HCT116 (cell line): ENCODE measurements around the gene DMD. TPM values are rescaled to one million over a fixed set of nuclear protein-coding genes. Genes with fewer than 3 reads are reported as not detected.

ENCODE experiments used
- ATAC-seq: fragments of 200-7000 bp; cut with Tn5 transposase; 2 replicates; pipeline ENCODE4 v1.9.1; 2020; ENCODE audit warnings: mild to moderate bottlenecking, moderate library complexity
- BruUV-seq: library from RNA; stranded (reverse); fragments of 400-500 nt; replicated peaks from 2 replicates; lab custom pipeline; 2021; lab: Mats Ljungman, UMichigan
- CTCF ChIA-PET: fragments of 300-600 bp; sonication (Branson Sonifier 250); formaldehyde crosslinking; loops from one replicate; lab custom pipeline; 2021; ENCODE audit warnings: antibody characterized with exemption; lab: Charles Lee
- POLR2A ChIA-PET: fragments of 300-600, 350-600 bp; sonication (Branson Sonifier 250); formaldehyde crosslinking; loops from one replicate; lab custom pipeline; 2021; ENCODE audit warnings: antibody characterized with exemption; lab: Charles Lee
- RAD21 ChIA-PET, 2 experiments: fragments of 300-600 bp; sonication (Branson Sonifier 250); formaldehyde crosslinking; loops; one replicate each; lab custom pipeline; 2023; ENCODE audit warnings: low total read pairs in 2 of 2; ENCODE audit not compliant: uncharacterized antibody in 2 of 2, unreplicated experiment in 2 of 2, low non-redundant PET in 1 of 2; lab: Charles Lee
- DNase-seq: peaks from one replicate; pipeline ENCODE4 v3.0.0-alpha.2; 2010; ENCODE audit warnings: low read depth, low spot score
- H2AFZ ChIP-seq: fragments of 200-600 bp; shearing (Covaris generic), sonication (generic); 2 replicates; pipeline ENCODE4 v1.6.1; 2017; ENCODE audit warnings: low read depth, mixed run types, mixed read lengths, antibody characterized with exemption, low read length; ENCODE audit not compliant: poor library complexity, severe bottlenecking
- H3K27ac ChIP-seq: 2 replicates; pipeline ENCODE4 v1.5.1; 2012; ENCODE audit warnings: low read depth, low read length
- H3K27me3 ChIP-seq: fragments of 200-600 bp; sonication (generic); 2 replicates; pipeline ENCODE4 v1.6.1; 2016; ENCODE audit warnings: mixed run types, low read length, mixed read lengths; ENCODE audit not compliant: insufficient read depth
- H3K36me3 ChIP-seq, 2 experiments: fragments of 200-500 bp in 1 of 2; fragments of 200-600 bp in 1 of 2; sonication (Bioruptor generic) in 1 of 2; sonication (generic) in 1 of 2; 2 replicates each; pipeline versions ENCODE4 v1.5.1 to v1.6.1; 2014 to 2016; ENCODE audit warnings: low read length in 2 of 2, inconsistent platforms in 1 of 2, mixed read lengths in 1 of 2, mixed run types in 1 of 2; ENCODE audit not compliant: insufficient read depth in 2 of 2, control insufficient read depth in 1 of 2
- H3K4me1 ChIP-seq, 2 experiments: fragments of 200-600 bp in 1 of 2; sonication (generic) in 1 of 2; 2 replicates each; pipeline versions ENCODE4 v1.5.1 to v1.6.1; 2012 to 2017; ENCODE audit warnings: low read length in 2 of 2, inconsistent platforms in 1 of 2, mild to moderate bottlenecking in 1 of 2, mixed read lengths in 1 of 2, mixed run types in 1 of 2, moderate library complexity in 1 of 2; ENCODE audit not compliant: insufficient read depth in 2 of 2, control insufficient read depth in 1 of 2
- H3K4me2 ChIP-seq: fragments of 200-600 bp; sonication (generic); 2 replicates; pipeline ENCODE4 v1.6.1; 2017; ENCODE audit warnings: mixed run types, low read length, mixed read lengths
- H3K4me3 ChIP-seq, 2 experiments: fragments of 200-600 bp in 1 of 2; sonication (generic) in 1 of 2; replicated peaks in 1 of 2; 2 replicates each; pipeline ENCODE4 v1.5.1; 2011 to 2016; ENCODE audit warnings: low read length in 2 of 2, control low read depth in 1 of 2, low read depth in 1 of 2, mild to moderate bottlenecking in 1 of 2, mixed read lengths in 1 of 2, mixed run types in 1 of 2
- H3K79me2 ChIP-seq: fragments of 200-600 bp; sonication (generic); 2 replicates; pipeline ENCODE4 v1.6.1; 2017; ENCODE audit warnings: mild to moderate bottlenecking, mixed run types, low read length, moderate library complexity, mixed read lengths; ENCODE audit not compliant: insufficient read depth
- H3K9ac ChIP-seq: fragments of 200-600 bp; sonication (generic); 2 replicates; pipeline ENCODE4 v1.6.1; 2016; ENCODE audit warnings: low read length, mixed read lengths
- H3K9me2 ChIP-seq: fragments of 200-600 bp; sonication (generic), shearing (Covaris generic); 2 replicates; pipeline ENCODE4 v1.6.1; 2017; ENCODE audit warnings: mixed run types, mild to moderate bottlenecking, moderate library complexity; ENCODE audit not compliant: insufficient read depth
- H3K9me3 ChIP-seq, 2 experiments: fragments of 200-500 bp in 1 of 2; fragments of 200-600 bp in 1 of 2; sonication (Bioruptor generic) in 1 of 2; sonication (generic) in 1 of 2; 2 replicates each; pipeline ENCODE4 v1.6.1; 2014 to 2017; ENCODE audit warnings: low read length in 2 of 2, mixed read lengths in 2 of 2, inconsistent platforms in 1 of 2, low read depth in 1 of 2, mild to moderate bottlenecking in 1 of 2, mixed run types in 1 of 2, moderate library complexity in 1 of 2; ENCODE audit not compliant: control insufficient read depth in 1 of 2, insufficient read depth in 1 of 2
- H4K20me1 ChIP-seq: fragments of 200-600 bp; sonication (generic), shearing (Covaris generic); 2 replicates; pipeline ENCODE4 v1.6.1; 2017; ENCODE audit warnings: mixed run types, mild to moderate bottlenecking, moderate library complexity; ENCODE audit not compliant: insufficient read depth
- ATF3 ChIP-seq: IDR thresholded peaks from 2 replicates; pipeline ENCODE4 v1.6.1; 2012
- CBX3 ChIP-seq: IDR thresholded peaks from 2 replicates; pipeline ENCODE4 v1.6.1; 2012; ENCODE audit warnings: low read depth
- CEBPB ChIP-seq: IDR thresholded peaks from 2 replicates; pipeline ENCODE4 v1.6.1; 2012; ENCODE audit warnings: low read depth
- CTCF ChIP-seq, 3 experiments: fragments of 200-600 bp in 1 of 3; sonication (generic) in 1 of 3; IDR thresholded peaks in 2 of 3; conservative IDR thresholded peaks in 1 of 3; 2 replicates each; pipeline ENCODE4 v1.5.1; 2012 to 2017; ENCODE audit warnings: low read depth in 2 of 3, low read length in 2 of 3, antibody characterized with exemption in 1 of 3, borderline replicate concordance in 1 of 3, control low read depth in 1 of 3, mild to moderate bottlenecking in 1 of 3, mixed read lengths in 1 of 3, mixed run types in 1 of 3, moderate library complexity in 1 of 3; ENCODE audit not compliant: insufficient read depth in 1 of 3
- EGR1 ChIP-seq: IDR thresholded peaks from 2 replicates; pipeline ENCODE4 v1.6.1; 2012; ENCODE audit warnings: low read depth
- ELF1 ChIP-seq: IDR thresholded peaks from 2 replicates; pipeline ENCODE4 v1.6.1; 2012; ENCODE audit warnings: low read depth, borderline replicate concordance
- EZH2 ChIP-seq: fragments of 200-600 bp; sonication (generic); IDR thresholded peaks from 2 replicates; pipeline ENCODE4 v1.6.1; 2017; ENCODE audit warnings: antibody characterized with exemption, mixed run types
- FOSL1 ChIP-seq: IDR thresholded peaks from 2 replicates; pipeline ENCODE4 v1.6.1; 2012; ENCODE audit warnings: low read depth
- JUND ChIP-seq: IDR thresholded peaks from 2 replicates; pipeline ENCODE4 v1.6.1; 2012
- POLR2A ChIP-seq: IDR thresholded peaks from 2 replicates; pipeline ENCODE4 v1.7.0; 2011; ENCODE audit warnings: borderline replicate concordance; ENCODE audit not compliant: insufficient read depth, insufficient read length; ENCODE audit errors: extremely low read depth
- RAD21 ChIP-seq: IDR thresholded peaks from 2 replicates; pipeline ENCODE4 v1.6.1; 2012; ENCODE audit warnings: low read depth, mild to moderate bottlenecking
- SIN3A ChIP-seq: IDR thresholded peaks from 2 replicates; pipeline ENCODE4 v1.6.1; 2012; ENCODE audit warnings: low read depth
- SP1 ChIP-seq: IDR thresholded peaks from 2 replicates; pipeline ENCODE4 v1.6.1; 2012; ENCODE audit warnings: low read depth
- SRF ChIP-seq: IDR thresholded peaks from 2 replicates; pipeline ENCODE4 v1.6.1; 2012; ENCODE audit warnings: low read depth
- YY1 ChIP-seq: IDR thresholded peaks from 2 replicates; pipeline ENCODE4 v1.6.1; 2011; ENCODE audit warnings: low read length, low read depth, moderate library complexity, mild to moderate bottlenecking; ENCODE audit not compliant: insufficient replicate concordance; ENCODE audit errors: extremely low read depth
- ZBTB33 ChIP-seq: IDR thresholded peaks from 2 replicates; pipeline ENCODE4 v1.6.1; 2011; ENCODE audit warnings: mild to moderate bottlenecking, low read length, moderate library complexity; ENCODE audit not compliant: insufficient replicate concordance; ENCODE audit errors: extremely low read depth
- ZFX ChIP-seq: fragments of 450-650 bp; IDR thresholded peaks from 2 replicates; pipeline ENCODE4 v1.6.1; 2017
- intact Hi-C: fragments of 100-400 bp; cut with micrococcal nuclease; formaldehyde crosslinking; loops from 2 replicates; pipeline ENCODE4 v1.10.0; 2022
- total RNA-seq: library from RNA; stranded (reverse); gene quantifications from one replicate; pipeline ENCODE4 v1.2.1, GENCODE V29; 2021; ENCODE audit not compliant: unreplicated experiment
- TF ChIP-seq, protein P1 (sequence below): IDR thresholded peaks from 2 replicates; pipeline ENCODE4 v1.6.1; 2012; ENCODE audit warnings: low read depth
- TF ChIP-seq, protein P2 (sequence below): IDR thresholded peaks from 2 replicates; pipeline ENCODE4 v1.6.1; 2012

DMD gene
- total RNA-seq, 1 experiment from 2014 or later: 0.05 TPM

DNA sequence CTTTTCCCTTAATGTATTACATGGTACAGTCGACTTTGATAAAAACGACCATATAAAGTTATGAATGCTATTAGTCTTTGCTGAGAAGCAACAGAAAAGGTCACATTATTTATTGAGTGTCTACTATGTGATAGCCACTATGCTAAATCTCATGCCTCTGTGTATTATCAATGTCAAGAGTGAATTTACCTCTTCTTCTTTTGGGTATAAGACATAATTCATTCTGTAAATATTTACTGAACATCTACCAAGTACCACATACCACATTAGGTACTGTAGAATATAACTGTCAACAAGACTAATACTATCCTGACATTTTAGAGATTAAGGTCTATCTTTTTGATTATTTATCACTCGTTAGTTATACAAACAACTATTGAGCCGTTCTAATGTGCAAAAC lies 1870.8 kb downstream of the DMD start:
- intact Hi-C loops: no loop called here
- CTCF ChIA-PET: no interaction called here
- no peaks in the 10 kb centered on the region for H3K9me3 ChIP-seq

More for the DNA sequence above, 1870.8 kb downstream of the DMD start:
- no peak overlapping the region for H3K27ac ChIP-seq
- no peak overlapping the region for H2AFZ ChIP-seq
- no peaks in the 10 kb centered on the region for H3K9me2 ChIP-seq
- no peaks in the 10 kb centered on the region for H3K27me3 ChIP-seq
- H3K36me3 ChIP-seq: no peaks in the 10 kb centered on the region
- H4K20me1 ChIP-seq: no peaks in the 10 kb centered on the region
- BruUV-seq: no TSS peak
- H3K9ac ChIP-seq: no peak overlapping the region
- no peak for DNase-seq
- no peaks in the 10 kb centered on the region for H3K4me1 ChIP-seq
- POLR2A ChIA-PET: no interaction called here
- ATAC-seq: no peak
- RAD21 ChIA-PET: no interaction called here
- TF ChIP-seq ATF3: no peak
- no peak for TF ChIP-seq ELF1
- TF ChIP-seq CEBPB: no peak
- no peak for TF ChIP-seq SIN3A
- TF ChIP-seq ZBTB33: no peak
- TF ChIP-seq SP1: no peak
- TF ChIP-seq CTCF (IDR thresholded peaks at IDR 0.05 in 2 of 3, conservative IDR thresholded peaks at IDR 0.05 in 1 of 3; ENCODE audit: borderline replicate concordance in 1 of 3, insufficient read depth in 1 of 3, low read depth in 2 of 3, low read length in 2 of 3): no peak
- no peak for TF ChIP-seq SRF
- TF ChIP-seq YY1: no peak
- TF ChIP-seq FOSL1: no peak
- TF ChIP-seq RAD21: no peak
- no peak for TF ChIP-seq EGR1
- TF ChIP-seq JUND: no peak
- no peak for TF ChIP-seq EZH2
- TF ChIP-seq, protein P1, sequence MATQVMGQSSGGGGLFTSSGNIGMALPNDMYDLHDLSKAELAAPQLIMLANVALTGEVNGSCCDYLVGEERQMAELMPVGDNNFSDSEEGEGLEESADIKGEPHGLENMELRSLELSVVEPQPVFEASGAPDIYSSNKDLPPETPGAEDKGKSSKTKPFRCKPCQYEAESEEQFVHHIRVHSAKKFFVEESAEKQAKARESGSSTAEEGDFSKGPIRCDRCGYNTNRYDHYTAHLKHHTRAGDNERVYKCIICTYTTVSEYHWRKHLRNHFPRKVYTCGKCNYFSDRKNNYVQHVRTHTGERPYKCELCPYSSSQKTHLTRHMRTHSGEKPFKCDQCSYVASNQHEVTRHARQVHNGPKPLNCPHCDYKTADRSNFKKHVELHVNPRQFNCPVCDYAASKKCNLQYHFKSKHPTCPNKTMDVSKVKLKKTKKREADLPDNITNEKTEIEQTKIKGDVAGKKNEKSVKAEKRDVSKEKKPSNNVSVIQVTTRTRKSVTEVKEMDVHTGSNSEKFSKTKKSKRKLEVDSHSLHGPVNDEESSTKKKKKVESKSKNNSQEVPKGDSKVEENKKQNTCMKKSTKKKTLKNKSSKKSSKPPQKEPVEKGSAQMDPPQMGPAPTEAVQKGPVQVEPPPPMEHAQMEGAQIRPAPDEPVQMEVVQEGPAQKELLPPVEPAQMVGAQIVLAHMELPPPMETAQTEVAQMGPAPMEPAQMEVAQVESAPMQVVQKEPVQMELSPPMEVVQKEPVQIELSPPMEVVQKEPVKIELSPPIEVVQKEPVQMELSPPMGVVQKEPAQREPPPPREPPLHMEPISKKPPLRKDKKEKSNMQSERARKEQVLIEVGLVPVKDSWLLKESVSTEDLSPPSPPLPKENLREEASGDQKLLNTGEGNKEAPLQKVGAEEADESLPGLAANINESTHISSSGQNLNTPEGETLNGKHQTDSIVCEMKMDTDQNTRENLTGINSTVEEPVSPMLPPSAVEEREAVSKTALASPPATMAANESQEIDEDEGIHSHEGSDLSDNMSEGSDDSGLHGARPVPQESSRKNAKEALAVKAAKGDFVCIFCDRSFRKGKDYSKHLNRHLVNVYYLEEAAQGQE: no peak
- TF ChIP-seq CBX3: no peak
- no peak for TF ChIP-seq POLR2A
- TF ChIP-seq ZFX: no peak
- TF ChIP-seq, protein P2, sequence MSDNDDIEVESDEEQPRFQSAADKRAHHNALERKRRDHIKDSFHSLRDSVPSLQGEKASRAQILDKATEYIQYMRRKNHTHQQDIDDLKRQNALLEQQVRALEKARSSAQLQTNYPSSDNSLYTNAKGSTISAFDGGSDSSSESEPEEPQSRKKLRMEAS: no peak
- TF ChIP-seq, all 23 proteins: peak for 0
- Histone ChIP-seq H3K4me2 (no peak overlapping the region), H3K4me3 (no peak overlapping the region), H3K79me2 (no peaks in the 10 kb centered on the region)
